Activated T-cell treated with anti-CD3 and anti-CD28 coated beads, Interleukin-2, amount 50 U/mL, for 4 hours (primary cell): ENCODE data around the gene DTNB. TPM values are rescaled to one million over a fixed set of nuclear protein-coding genes. Genes with fewer than 3 reads are reported as not detected.
"Not testable (repeated sequence)": the region's sequence is repeated elsewhere in the genome, so short reads cannot be mapped to it uniquely, and the experiment has no call there.

Source experiments
- ATAC-seq, 2 donors: fragments of 200-7000 bp; cut with Tn5 transposase; one replicate each; pipeline ENCODE4 v1.10.0; 2021
- DNase-seq: peaks from one replicate; pipeline ENCODE4 v3.0.0-alpha.2; 2020
- H3K27me3 Mint-ChIP-seq: one replicate; pipeline ENCODE4 v1.8.0; 2021; ENCODE audit warnings: low read depth, mixed read lengths
- H3K36me3 Mint-ChIP-seq: one replicate; pipeline ENCODE4 v1.8.0; 2022; ENCODE audit warnings: mixed read lengths; ENCODE audit not compliant: insufficient read depth
- H3K4me1 Mint-ChIP-seq: one replicate; pipeline ENCODE4 v1.8.0; 2021; ENCODE audit warnings: low read depth, mixed read lengths
- H3K4me3 Mint-ChIP-seq: one replicate; pipeline ENCODE4 v1.8.0; 2021; ENCODE audit warnings: mild to moderate bottlenecking, moderate library complexity, mixed read lengths
- H3K9me3 Mint-ChIP-seq: one replicate; pipeline ENCODE4 v1.8.0; 2021; ENCODE audit warnings: mixed read lengths
- total RNA-seq, 3 donors: library from RNA; stranded (reverse); gene quantifications; one replicate each; pipeline ENCODE4 v1.2.1, GENCODE V29; 2021

Gene DTNB
- total RNA-seq, 3 donors from 2014 or later = 9.1 to 12.3 (median 11.2) TPM

- Mint-ChIP-seq H3K4me3 (no peak overlapping the region), H3K36me3 (peaks cover 23% of the 10 kb centered on the region), H3K27me3 (no peaks in the 10 kb centered on the region), H3K4me1 (no peaks in the 10 kb centered on the region), H3K9me3 (no peaks in the 10 kb centered on the region)
- no peak for DNase-seq
- no peak for ATAC-seq
These were observed 100.7 kb downstream of the DTNB start for GRCh38 chr2:25572638-25573037.

- no peaks in the 10 kb centered on the region for H3K27me3 Mint-ChIP-seq
These were observed 103.1 kb downstream of the DTNB start for GRCh38 chr2:25570161-25570845.

GRCh38 chr2:25567406-25567805, 106.0 kb downstream of the DTNB start:
- Mint-ChIP-seq H3K36me3 (peaks cover 7% of the 10 kb centered on the region), H3K4me1 (peaks cover 5% of the 10 kb centered on the region), H3K27me3 (no peaks in the 10 kb centered on the region), H3K4me3 (no peak overlapping the region), H3K9me3 (no peaks in the 10 kb centered on the region)
- ATAC-seq (no peak), DNase-seq (no peak)

More at GRCh38 chr2:25570161-25570845, 103.1 kb downstream of the DTNB start:
- Mint-ChIP-seq H3K4me1 (peaks cover 5% of the 10 kb centered on the region), H3K4me3 (no peak overlapping the region), H3K9me3 (no peaks in the 10 kb centered on the region), H3K36me3 (peaks cover 19% of the 10 kb centered on the region)
- ATAC-seq (no peak), DNase-seq (no peak)

GRCh38 chr2:25566694-25567093, 106.7 kb downstream of the DTNB start:
- Mint-ChIP-seq H3K4me3 (no peak overlapping the region), H3K9me3 (no peaks in the 10 kb centered on the region), H3K27me3 (no peaks in the 10 kb centered on the region), H3K4me1 (peaks cover 11% of the 10 kb centered on the region), H3K36me3 (peaks cover 5% of the 10 kb centered on the region)
- ATAC-seq = no peak
- DNase-seq = no peak

- DNase-seq = no peak
These were observed 107.3 kb downstream of the DTNB start for GRCh38 chr2:25566094-25566493.

GRCh38 chr2:25561136-25561850, 112.1 kb downstream of the DTNB start:
- H3K4me1 Mint-ChIP-seq = peaks cover 56% of the 10 kb centered on the region
- ATAC-seq = peak; percentile 84 to 87
- H3K9me3 Mint-ChIP-seq = no peaks in the 10 kb centered on the region
- no peaks in the 10 kb centered on the region for H3K27me3 Mint-ChIP-seq
- H3K36me3 Mint-ChIP-seq = peaks cover 4% of the 10 kb centered on the region
- no peak for DNase-seq
- peak overlapping the region; percentile 5 for H3K4me3 Mint-ChIP-seq

More at GRCh38 chr2:25566094-25566493, 107.3 kb downstream of the DTNB start:
- ATAC-seq = no peak
- peaks cover 17% of the 10 kb centered on the region for H3K4me1 Mint-ChIP-seq
- no peaks in the 10 kb centered on the region for H3K27me3 Mint-ChIP-seq
- peaks cover 5% of the 10 kb centered on the region for H3K36me3 Mint-ChIP-seq
- no peaks in the 10 kb centered on the region for H3K9me3 Mint-ChIP-seq
- H3K4me3 Mint-ChIP-seq = no peak overlapping the region

GRCh38 chr2:25559148-25559547, 114.2 kb downstream of the DTNB start:
- no peaks in the 10 kb centered on the region for H3K27me3 Mint-ChIP-seq
- H3K36me3 Mint-ChIP-seq = peaks cover 6% of the 10 kb centered on the region
- ATAC-seq (no peak), DNase-seq (no peak)
- no peaks in the 10 kb centered on the region for H3K9me3 Mint-ChIP-seq
- no peak overlapping the region for H3K4me3 Mint-ChIP-seq
- H3K4me1 Mint-ChIP-seq = peaks cover 57% of the 10 kb centered on the region

- peak; percentile 78 to 94 for ATAC-seq
- Mint-ChIP-seq H3K4me3 (peak overlapping the region; percentile 59), H3K27me3 (no peaks in the 10 kb centered on the region), H3K9me3 (no peaks in the 10 kb centered on the region), H3K36me3 (peaks cover 9% of the 10 kb centered on the region), H3K4me1 (peaks cover 57% of the 10 kb centered on the region)
- DNase-seq = peak; percentile 19
These were observed 115.1 kb downstream of the DTNB start for GRCh38 chr2:25558262-25558661.

- no peaks in the 10 kb centered on the region for H3K9me3 Mint-ChIP-seq
- peak overlapping the region; percentile 59 for H3K4me3 Mint-ChIP-seq
- no peak for ATAC-seq
- H3K4me1 Mint-ChIP-seq = peaks cover 57% of the 10 kb centered on the region
- no peak for DNase-seq
- no peaks in the 10 kb centered on the region for H3K27me3 Mint-ChIP-seq
- H3K36me3 Mint-ChIP-seq = peaks cover 10% of the 10 kb centered on the region
These were observed 116.0 kb downstream of the DTNB start for GRCh38 chr2:25557179-25558036.

- Mint-ChIP-seq H3K27me3 (no peaks in the 10 kb centered on the region), H3K4me3 (no peak overlapping the region), H3K9me3 (no peaks in the 10 kb centered on the region), H3K36me3 (peaks cover 16% of the 10 kb centered on the region), H3K4me1 (peaks cover 11% of the 10 kb centered on the region)
- no peak for DNase-seq
- no peak for ATAC-seq
These were observed 121.1 kb downstream of the DTNB start for GRCh38 chr2:25552318-25552717.

- DNase-seq (no peak), ATAC-seq (no peak)
- Mint-ChIP-seq H3K36me3 (peaks cover 14% of the 10 kb centered on the region), H3K9me3 (no peaks in the 10 kb centered on the region), H3K27me3 (no peaks in the 10 kb centered on the region), H3K4me1 (peaks cover under 1% of the 10 kb centered on the region), H3K4me3 (no peak overlapping the region)
These were observed 122.1 kb downstream of the DTNB start for GRCh38 chr2:25551316-25551715.

GRCh38 chr2:25549571-25549970, 123.8 kb downstream of the DTNB start:
- not testable (repeated sequence) for H3K4me1 Mint-ChIP-seq, H3K27me3 Mint-ChIP-seq, ATAC-seq, DNase-seq, H3K4me3 Mint-ChIP-seq, H3K9me3 Mint-ChIP-seq
- H3K36me3 Mint-ChIP-seq = peaks cover 14% of the 10 kb centered on the region

- Mint-ChIP-seq H3K36me3 (peaks cover 9% of the 10 kb centered on the region), H3K4me3 (no peak overlapping the region), H3K9me3 (no peaks in the 10 kb centered on the region), H3K4me1 (peaks cover 1% of the 10 kb centered on the region), H3K27me3 (no peaks in the 10 kb centered on the region)
- ATAC-seq (no peak), DNase-seq (no peak)
These were observed 124.8 kb downstream of the DTNB start for GRCh38 chr2:25548601-25549000.

GRCh38 chr2:25546852-25547251, 126.5 kb downstream of the DTNB start:
- H3K9me3 Mint-ChIP-seq = no peaks in the 10 kb centered on the region
- H3K4me1 Mint-ChIP-seq = peaks cover 1% of the 10 kb centered on the region
- ATAC-seq (no peak), DNase-seq (no peak)
- H3K36me3 Mint-ChIP-seq = peaks cover 4% of the 10 kb centered on the region
- no peak overlapping the region for H3K4me3 Mint-ChIP-seq
- H3K27me3 Mint-ChIP-seq = no peaks in the 10 kb centered on the region
